Neural progenitor cell (in vitro differentiated cells): ENCODE data around the gene METTL25.

ENCODE experiments used
- EZH2 ChIP-seq: fragments of 200-600 bp; sonication (generic); IDR thresholded peaks from 2 replicates; pipeline ENCODE4 v1.6.1; 2017; ENCODE audit warnings: antibody characterized with exemption, mild to moderate bottlenecking, moderate library complexity
- EZH2phosphoT487 ChIP-seq: fragments of 200-600 bp; sonication (generic); IDR thresholded peaks from 2 replicates; pipeline ENCODE4 v1.6.1; 2017; ENCODE audit warnings: antibody characterized with exemption
- TF ChIP-seq, protein P1 (sequence below): fragments of 200-600 bp; sonication (generic); IDR thresholded peaks from 2 replicates; pipeline ENCODE4 v1.5.1; 2017; ENCODE audit warnings: antibody characterized with exemption, mild to moderate bottlenecking

DNA sequence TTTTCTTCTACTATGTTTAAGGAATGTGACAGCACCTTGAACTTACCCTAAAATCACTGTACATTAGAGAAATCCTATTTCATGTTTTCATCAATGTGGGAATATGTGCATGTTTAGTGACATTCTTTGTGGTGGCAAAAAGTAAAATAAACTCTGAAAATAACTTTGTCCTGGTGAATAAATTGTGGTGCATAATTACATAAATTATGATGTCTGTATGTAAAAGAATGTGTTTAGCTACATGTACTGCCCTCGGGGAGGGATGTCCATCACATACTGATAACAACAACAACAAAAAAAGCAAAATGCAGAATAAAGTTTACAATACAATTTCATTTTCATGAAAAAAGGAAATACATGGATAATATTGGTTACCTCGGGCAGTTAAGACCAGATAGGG is 157.3 kb downstream of the METTL25 start:
- TF ChIP-seq, protein P1, sequence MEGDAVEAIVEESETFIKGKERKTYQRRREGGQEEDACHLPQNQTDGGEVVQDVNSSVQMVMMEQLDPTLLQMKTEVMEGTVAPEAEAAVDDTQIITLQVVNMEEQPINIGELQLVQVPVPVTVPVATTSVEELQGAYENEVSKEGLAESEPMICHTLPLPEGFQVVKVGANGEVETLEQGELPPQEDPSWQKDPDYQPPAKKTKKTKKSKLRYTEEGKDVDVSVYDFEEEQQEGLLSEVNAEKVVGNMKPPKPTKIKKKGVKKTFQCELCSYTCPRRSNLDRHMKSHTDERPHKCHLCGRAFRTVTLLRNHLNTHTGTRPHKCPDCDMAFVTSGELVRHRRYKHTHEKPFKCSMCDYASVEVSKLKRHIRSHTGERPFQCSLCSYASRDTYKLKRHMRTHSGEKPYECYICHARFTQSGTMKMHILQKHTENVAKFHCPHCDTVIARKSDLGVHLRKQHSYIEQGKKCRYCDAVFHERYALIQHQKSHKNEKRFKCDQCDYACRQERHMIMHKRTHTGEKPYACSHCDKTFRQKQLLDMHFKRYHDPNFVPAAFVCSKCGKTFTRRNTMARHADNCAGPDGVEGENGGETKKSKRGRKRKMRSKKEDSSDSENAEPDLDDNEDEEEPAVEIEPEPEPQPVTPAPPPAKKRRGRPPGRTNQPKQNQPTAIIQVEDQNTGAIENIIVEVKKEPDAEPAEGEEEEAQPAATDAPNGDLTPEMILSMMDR = no peak
- TF ChIP-seq EZH2 (no peak), EZH2phosphoT487 (no peak)
